Measurements from ENCODE around the gene AMMECR1. TPM values are rescaled to one million over a fixed set of nuclear protein-coding genes. Genes with fewer than 3 reads are reported as not detected.

Gene AMMECR1
- total and polyA plus RNA-seq, 7 experiments from 2014 or later = 4.4 to 16.7 (median 13.5) TPM

DNA sequence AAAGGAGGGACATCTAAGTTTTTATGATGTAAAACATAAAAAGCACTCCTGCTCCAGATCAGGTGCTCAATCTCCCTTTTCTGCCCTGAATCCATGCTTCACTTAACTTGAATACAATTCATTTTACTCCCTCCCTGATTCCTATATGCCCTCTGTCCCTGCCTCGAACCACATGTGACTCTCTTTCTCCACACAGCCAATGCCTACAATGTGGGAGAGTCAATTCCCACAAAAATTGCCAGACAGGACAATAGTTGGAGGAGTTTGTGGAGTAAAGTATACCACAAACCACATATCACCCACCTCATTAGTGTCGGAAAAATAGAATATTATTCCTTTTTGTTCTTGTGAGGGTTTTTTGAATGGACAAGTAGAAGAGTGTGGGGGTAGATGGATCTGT, 9.7 kb downstream of the AMMECR1 start:
- H3K4me1 ChIP-seq (ENCODE audit: control insufficient read depth in 2 of 2, insufficient read depth in 2 of 2, low read length in 2 of 2) = peaks cover 4 to 9% of the 10 kb centered on the region in 2 donors
- no peaks in the 10 kb centered on the region for H3K9me3 Mint-ChIP-seq
- peaks cover 0 to 4% (median 0%) of the 10 kb centered on the region in 5 donors for H3K36me3 Mint-ChIP-seq
- ChIA-PET CTCF (no interaction called here), POLR2A (no interaction called here)
- no peak overlapping the region for H3K4me3 Mint-ChIP-seq
- peak overlapping the region in 1 of 9 donors; percentile 59 for H3K27ac Mint-ChIP-seq
- intact Hi-C loops (cut with micrococcal nuclease) = no loop called here
- no peak overlapping the region for H3K27ac ChIP-seq (ENCODE audit: low read depth, low read length)
- H3K4me1 Mint-ChIP-seq = peaks cover 20 to 69% (median 61%) of the 10 kb centered on the region in 7 donors
- no peaks in the 10 kb centered on the region for H3K36me3 ChIP-seq (ENCODE audit: control insufficient read depth in 2 of 3, insufficient read depth in 3 of 3, low read length in 3 of 3)
- H3K27me3 ChIP-seq (ENCODE audit: control insufficient read depth in 2 of 2, insufficient read depth in 2 of 2, low read length in 2 of 2) = no peaks in the 10 kb centered on the region
- H3K4me3 ChIP-seq (ENCODE audit: low read length) = no peak overlapping the region
- H3K27me3 Mint-ChIP-seq = no peaks in the 10 kb centered on the region
- no peaks in the 10 kb centered on the region for H3K9me3 ChIP-seq (ENCODE audit: control insufficient read depth in 2 of 3, low read length in 3 of 3)
- DNase-seq (no peak), ATAC-seq (no peak)

DNA sequence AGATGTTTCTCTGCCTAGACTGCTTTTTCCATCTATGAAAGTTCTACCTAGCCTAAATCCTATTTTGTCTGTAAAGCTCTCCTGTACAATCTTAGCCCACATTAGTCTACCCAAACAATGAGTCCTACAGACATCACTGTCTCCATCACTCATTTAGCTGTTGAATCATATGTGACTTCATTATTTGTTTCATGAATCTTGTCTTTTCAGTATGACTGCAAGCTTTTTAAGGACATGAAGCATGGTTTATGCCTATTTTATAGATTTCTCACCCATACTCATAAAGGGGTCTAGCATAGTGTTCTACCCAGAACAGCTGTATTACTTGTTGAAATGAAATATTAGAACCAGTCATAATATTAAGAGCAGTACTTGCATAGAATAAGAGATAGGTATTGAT, 13.0 kb downstream of the AMMECR1 start:
- Histone ChIP-seq H3K4me3 (ENCODE audit: low read length) (no peak overlapping the region), H3K9me3 (ENCODE audit: control insufficient read depth in 2 of 3, low read length in 3 of 3) (no peaks in the 10 kb centered on the region), H3K36me3 (ENCODE audit: control insufficient read depth in 2 of 3, insufficient read depth in 3 of 3, low read length in 3 of 3) (no peaks in the 10 kb centered on the region), H3K4me1 (ENCODE audit: control insufficient read depth in 2 of 2, insufficient read depth in 2 of 2, low read length in 2 of 2) (peaks cover 0 to 4% of the 10 kb centered on the region in 2 donors), H3K27ac (ENCODE audit: low read depth, low read length) (no peak overlapping the region), H3K27me3 (ENCODE audit: control insufficient read depth in 2 of 2, insufficient read depth in 2 of 2, low read length in 2 of 2) (no peaks in the 10 kb centered on the region)
- H3K4me1 Mint-ChIP-seq = peaks cover 4 to 48% (median 37%) of the 10 kb centered on the region in 7 donors
- ChIA-PET CTCF (no interaction called here), POLR2A (interaction anchor here (1.5 kb wide), 1 partner anchor 13 kb away, joined by 5 read pairs; the partner anchor contains the start of gene AMMECR1)
- peak overlapping the region in 1 of 9 donors; percentile 12 for H3K27ac Mint-ChIP-seq
- H3K4me3 Mint-ChIP-seq = no peak overlapping the region
- no peak for ATAC-seq
- peaks cover 0 to 11% (median 9%) of the 10 kb centered on the region in 5 donors for H3K36me3 Mint-ChIP-seq
- H3K27me3 Mint-ChIP-seq = no peaks in the 10 kb centered on the region
- H3K9me3 Mint-ChIP-seq = peaks cover 0 to 7% (median 0%) of the 10 kb centered on the region in 11 donors
- DNase-seq = no peak
- intact Hi-C loops (cut with micrococcal nuclease) = no loop called here

DNA sequence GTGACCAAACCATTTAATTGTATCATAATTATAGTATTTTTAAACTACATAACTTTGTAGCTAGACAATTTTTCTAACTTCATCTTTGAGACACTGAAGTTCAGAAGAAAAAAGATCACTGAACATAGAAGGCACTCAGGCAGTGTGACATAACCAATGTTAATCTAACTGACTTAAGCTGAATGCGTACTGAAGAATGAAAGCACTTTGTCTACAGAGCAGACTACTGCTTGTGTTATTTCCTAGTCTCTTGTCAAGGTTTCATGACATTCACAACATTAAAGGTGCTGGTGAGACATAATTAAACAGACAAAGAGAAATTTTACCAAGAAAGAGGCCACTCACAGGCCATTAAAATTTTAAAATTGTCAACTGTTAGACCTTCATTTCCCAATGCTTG, 13.5 kb downstream of the AMMECR1 start:
- Mint-ChIP-seq H3K9me3 (peaks cover 0 to 7% (median 0%) of the 10 kb centered on the region in 11 donors), H3K27ac (peak overlapping the region in 1 of 9 donors; percentile 12), H3K4me3 (no peak overlapping the region), H3K36me3 (peaks cover 0 to 16% (median 10%) of the 10 kb centered on the region in 5 donors), H3K4me1 (peaks cover 4 to 48% (median 35%) of the 10 kb centered on the region in 7 donors), H3K27me3 (no peaks in the 10 kb centered on the region)
- ChIA-PET POLR2A (interaction anchor here (1.2 to 1.5 kb wide), 2 partner anchors 13 to 14 kb away, joined by 4 to 5 read pairs; partner anchors contain the start of gene AMMECR1), CTCF (no interaction called here)
- H3K27me3 ChIP-seq (ENCODE audit: control insufficient read depth in 2 of 2, insufficient read depth in 2 of 2, low read length in 2 of 2) = no peaks in the 10 kb centered on the region
- H3K4me3 ChIP-seq (ENCODE audit: low read length) = no peak overlapping the region
- ATAC-seq = no peak
- no peaks in the 10 kb centered on the region for H3K36me3 ChIP-seq (ENCODE audit: control insufficient read depth in 2 of 3, insufficient read depth in 3 of 3, low read length in 3 of 3)
- no peak overlapping the region for H3K27ac ChIP-seq (ENCODE audit: low read depth, low read length)
- no peaks in the 10 kb centered on the region for H3K9me3 ChIP-seq (ENCODE audit: control insufficient read depth in 2 of 3, low read length in 3 of 3)
- intact Hi-C loops (cut with micrococcal nuclease) = no loop called here
- peaks cover 0 to 4% of the 10 kb centered on the region in 2 donors for H3K4me1 ChIP-seq (ENCODE audit: control insufficient read depth in 2 of 2, insufficient read depth in 2 of 2, low read length in 2 of 2)
- no peak for DNase-seq

DNA sequence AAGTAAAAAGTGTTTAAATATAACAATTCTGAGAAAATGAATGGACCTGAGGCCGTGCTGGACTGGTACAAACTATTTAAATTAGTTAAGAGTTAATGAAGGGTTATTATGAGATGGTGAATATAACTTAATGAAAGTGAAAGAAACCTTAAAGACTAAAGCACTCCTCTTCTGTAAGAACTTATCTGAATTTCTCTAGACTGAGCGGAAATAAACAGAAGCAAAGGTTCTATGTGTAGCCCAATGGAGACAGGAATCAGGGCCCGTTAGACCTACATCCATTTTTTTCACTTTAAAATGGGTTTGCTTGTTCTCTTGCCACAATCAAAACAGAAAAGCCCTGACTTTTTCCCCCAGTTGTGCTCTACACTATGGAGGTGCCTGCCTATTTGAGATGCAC, 14.9 kb downstream of the AMMECR1 start:
- intact Hi-C loops (cut with micrococcal nuclease) = no loop called here
- CTCF ChIA-PET = no interaction called here
- DNase-seq (no peak), ATAC-seq (no peak)
- Histone ChIP-seq H3K36me3 (ENCODE audit: control insufficient read depth in 2 of 3, insufficient read depth in 3 of 3, low read length in 3 of 3) (no peaks in the 10 kb centered on the region), H3K9me3 (ENCODE audit: control insufficient read depth in 2 of 3, low read length in 3 of 3) (no peaks in the 10 kb centered on the region), H3K4me3 (ENCODE audit: low read length) (no peak overlapping the region), H3K27ac (ENCODE audit: low read depth, low read length) (no peak overlapping the region), H3K4me1 (ENCODE audit: control insufficient read depth in 2 of 2, insufficient read depth in 2 of 2, low read length in 2 of 2) (peaks cover 0 to 4% of the 10 kb centered on the region in 2 donors), H3K27me3 (ENCODE audit: control insufficient read depth in 2 of 2, insufficient read depth in 2 of 2, low read length in 2 of 2) (no peaks in the 10 kb centered on the region)
- H3K9me3 Mint-ChIP-seq = peaks cover 0 to 7% (median 0%) of the 10 kb centered on the region in 11 donors
- peak overlapping the region in 1 of 10 donors; percentile 24 for H3K4me3 Mint-ChIP-seq
- no peaks in the 10 kb centered on the region for H3K27me3 Mint-ChIP-seq
- POLR2A ChIA-PET = no interaction called here
- H3K27ac Mint-ChIP-seq = peak overlapping the region in 1 of 9 donors; percentile 14
- H3K36me3 Mint-ChIP-seq = peaks cover 0 to 20% (median 10%) of the 10 kb centered on the region in 5 donors
- H3K4me1 Mint-ChIP-seq = peaks cover 4 to 39% (median 21%) of the 10 kb centered on the region in 7 donors

DNA sequence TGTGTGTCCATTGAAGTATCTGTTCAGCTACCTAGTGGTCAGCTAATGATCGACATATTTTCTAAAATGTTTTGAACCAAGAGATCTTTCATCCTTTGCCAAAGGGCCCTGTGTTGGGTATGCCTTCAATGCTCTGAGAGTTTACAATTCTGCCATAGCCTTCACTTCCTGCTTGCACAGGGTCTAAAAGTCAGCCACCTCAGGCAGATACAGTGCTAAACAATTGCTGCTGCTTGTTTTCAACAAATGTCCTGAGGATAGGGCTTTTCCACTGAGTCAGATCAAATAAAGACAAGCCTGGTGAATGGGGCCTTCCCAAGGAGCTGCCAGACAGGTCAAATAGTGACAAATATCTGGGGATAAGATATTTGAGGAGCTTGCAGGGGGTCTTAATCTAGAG, 16.7 kb downstream of the AMMECR1 start:
- CTCF ChIA-PET = interaction anchor here (0.7 kb wide), 1 partner anchor 120 kb away, joined by 5 read pairs; no protein-coding TSS in a partner anchor
- Histone ChIP-seq H3K27ac (ENCODE audit: low read depth, low read length) (no peak overlapping the region), H3K4me1 (ENCODE audit: control insufficient read depth in 2 of 2, insufficient read depth in 2 of 2, low read length in 2 of 2) (peaks cover 0 to 4% of the 10 kb centered on the region in 2 donors), H3K27me3 (ENCODE audit: control insufficient read depth in 2 of 2, insufficient read depth in 2 of 2, low read length in 2 of 2) (no peaks in the 10 kb centered on the region), H3K4me3 (ENCODE audit: low read length) (no peak overlapping the region), H3K9me3 (ENCODE audit: control insufficient read depth in 2 of 3, low read length in 3 of 3) (peaks cover 0 to 6% (median 0%) of the 10 kb centered on the region in 3 experiments), H3K36me3 (ENCODE audit: control insufficient read depth in 2 of 3, insufficient read depth in 3 of 3, low read length in 3 of 3) (no peaks in the 10 kb centered on the region)
- intact Hi-C loops (cut with micrococcal nuclease) = no loop called here
- peaks cover 0 to 19% (median 1%) of the 10 kb centered on the region in 11 donors for H3K9me3 Mint-ChIP-seq
- POLR2A ChIA-PET = no interaction called here
- H3K27ac Mint-ChIP-seq = no peak overlapping the region
- H3K4me3 Mint-ChIP-seq = no peak overlapping the region
- peaks cover 0 to 24% (median 14%) of the 10 kb centered on the region in 5 donors for H3K36me3 Mint-ChIP-seq
- no peak for ATAC-seq
- no peaks in the 10 kb centered on the region for H3K27me3 Mint-ChIP-seq
- H3K4me1 Mint-ChIP-seq = peaks cover 4 to 39% (median 20%) of the 10 kb centered on the region in 7 donors
- DNase-seq = no peak

DNA sequence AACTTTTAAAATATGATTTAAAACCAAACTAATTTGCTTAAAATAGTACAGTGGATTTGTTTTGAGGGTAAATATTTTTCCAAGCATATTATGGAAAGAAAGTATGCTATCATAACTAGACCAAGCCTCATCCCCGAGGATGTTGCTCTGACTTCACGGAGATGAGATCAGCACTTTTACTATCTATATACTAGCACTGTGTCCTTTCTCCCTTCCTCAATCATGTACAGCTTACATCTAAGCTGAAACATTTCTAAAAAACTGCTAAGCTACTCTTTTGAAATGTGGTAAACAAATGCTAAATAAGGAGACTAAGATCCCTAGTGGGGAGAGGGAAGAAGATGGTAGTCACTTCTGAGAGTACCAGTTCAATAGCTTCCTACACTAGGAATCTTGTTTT, 23.8 kb downstream of the AMMECR1 start:
- no peaks in the 10 kb centered on the region for H3K4me1 ChIP-seq (ENCODE audit: control insufficient read depth in 2 of 2, insufficient read depth in 2 of 2, low read length in 2 of 2)

DNA sequence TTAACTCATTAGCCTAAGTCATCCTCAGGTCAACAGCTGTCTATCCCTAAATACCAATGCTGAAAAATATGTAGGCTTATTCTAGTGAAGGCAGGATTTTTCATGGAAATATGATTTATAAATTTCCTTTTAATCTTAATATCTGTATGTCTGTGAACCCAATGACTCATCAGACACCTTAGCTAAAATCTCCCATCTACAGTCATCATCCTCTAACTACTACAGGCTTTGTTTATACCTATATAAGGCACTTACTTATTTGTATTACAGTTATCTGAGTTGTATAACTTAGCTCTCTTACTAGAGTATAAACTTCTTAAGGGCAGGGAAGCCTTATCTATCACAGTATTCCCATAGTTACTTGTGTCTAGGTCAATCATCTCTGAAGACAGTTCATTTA, 24.2 kb downstream of the AMMECR1 start:
- Mint-ChIP-seq H3K27ac (no peak overlapping the region), H3K4me3 (no peak overlapping the region), H3K36me3 (peaks cover 0 to 20% (median 12%) of the 10 kb centered on the region in 5 donors), H3K9me3 (peaks cover 0 to 19% (median 2%) of the 10 kb centered on the region in 11 donors), H3K4me1 (peaks cover 0 to 25% (median 11%) of the 10 kb centered on the region in 7 donors), H3K27me3 (no peaks in the 10 kb centered on the region)
- ChIA-PET CTCF (no interaction called here), POLR2A (no interaction called here)
- DNase-seq (no peak), ATAC-seq (no peak)
- Histone ChIP-seq H3K4me1 (ENCODE audit: control insufficient read depth in 2 of 2, insufficient read depth in 2 of 2, low read length in 2 of 2) (no peaks in the 10 kb centered on the region), H3K4me3 (ENCODE audit: low read length) (no peak overlapping the region), H3K27ac (ENCODE audit: low read depth, low read length) (no peak overlapping the region), H3K27me3 (ENCODE audit: control insufficient read depth in 2 of 2, insufficient read depth in 2 of 2, low read length in 2 of 2) (no peaks in the 10 kb centered on the region), H3K36me3 (ENCODE audit: control insufficient read depth in 2 of 3, insufficient read depth in 3 of 3, low read length in 3 of 3) (no peaks in the 10 kb centered on the region), H3K9me3 (ENCODE audit: control insufficient read depth in 2 of 3, low read length in 3 of 3) (peaks cover 0 to 6% (median 0%) of the 10 kb centered on the region in 3 experiments)
- intact Hi-C loops (cut with micrococcal nuclease) = no loop called here

More for the DNA sequence above, 23.8 kb downstream of the AMMECR1 start:
- no peak overlapping the region for H3K27ac ChIP-seq (ENCODE audit: low read depth, low read length)
- ChIA-PET POLR2A (no interaction called here), CTCF (no interaction called here)
- H3K9me3 ChIP-seq (ENCODE audit: control insufficient read depth in 2 of 3, low read length in 3 of 3) = peaks cover 0 to 6% (median 0%) of the 10 kb centered on the region in 3 experiments
- Mint-ChIP-seq H3K9me3 (peaks cover 0 to 19% (median 2%) of the 10 kb centered on the region in 11 donors), H3K4me3 (no peak overlapping the region), H3K27me3 (no peaks in the 10 kb centered on the region), H3K36me3 (peaks cover 0 to 20% (median 12%) of the 10 kb centered on the region in 5 donors), H3K27ac (no peak overlapping the region), H3K4me1 (peaks cover 0 to 21% (median 7%) of the 10 kb centered on the region in 7 donors)
- no peak for DNase-seq
- ATAC-seq = no peak
- no peak overlapping the region for H3K4me3 ChIP-seq (ENCODE audit: low read length)
- intact Hi-C loops (cut with micrococcal nuclease) = no loop called here
- no peaks in the 10 kb centered on the region for H3K27me3 ChIP-seq (ENCODE audit: control insufficient read depth in 2 of 2, insufficient read depth in 2 of 2, low read length in 2 of 2)
- no peaks in the 10 kb centered on the region for H3K36me3 ChIP-seq (ENCODE audit: control insufficient read depth in 2 of 3, insufficient read depth in 3 of 3, low read length in 3 of 3)
